Nephron progenitor cell (in vitro differentiated cells): ENCODE data around the gene BROX.
"Not testable (repeated sequence)": the region's sequence is repeated elsewhere in the genome, so short reads cannot be mapped to it uniquely, and the experiment has no call there.

Source experiments
- DNase-seq: peaks from one replicate; pipeline ENCODE4 v3.0.0; 2021
- H3K27ac Mint-ChIP-seq: 2 replicates; pipeline ENCODE4 v1.8.0; 2021; ENCODE audit warnings: mild to moderate bottlenecking, moderate library complexity, mixed read lengths
- H3K27me3 Mint-ChIP-seq: 2 replicates; pipeline ENCODE4 v1.8.0; 2021; ENCODE audit warnings: mild to moderate bottlenecking, low read depth, mixed read lengths; ENCODE audit not compliant: poor library complexity
- H3K36me3 Mint-ChIP-seq: 2 replicates; pipeline ENCODE4 v1.8.0; 2021; ENCODE audit warnings: low read depth, mixed read lengths
- H3K4me1 Mint-ChIP-seq: 2 replicates; pipeline ENCODE4 v1.8.0; 2021; ENCODE audit warnings: mixed read lengths
- H3K4me3 Mint-ChIP-seq: 2 replicates; pipeline ENCODE4 v1.8.0; 2021; ENCODE audit warnings: mild to moderate bottlenecking, moderate library complexity, mixed read lengths
- H3K9me3 Mint-ChIP-seq: 2 replicates; pipeline ENCODE4 v1.8.0; 2021; ENCODE audit warnings: mild to moderate bottlenecking, moderate library complexity, mixed read lengths
- CTCF ChIP-seq: fragments of 200-600 bp; sonication (generic); IDR thresholded peaks from 2 replicates; pipeline ENCODE4 v1.5.0; 2021; ENCODE audit warnings: antibody characterized with exemption

The BROX gene

GRCh38 chr1:222759451-222760035 lies 47.2 kb downstream of the BROX start:
- Mint-ChIP-seq H3K4me1 (peaks cover 19% of the 10 kb centered on the region), H3K9me3 (peaks cover 12% of the 10 kb centered on the region), H3K27me3 (peaks cover 3% of the 10 kb centered on the region), H3K27ac (no peak overlapping the region), H3K4me3 (no peak overlapping the region), H3K36me3 (no peaks in the 10 kb centered on the region)
- no peak for DNase-seq
- no peak for TF ChIP-seq CTCF

- TF ChIP-seq CTCF: no peak
- DNase-seq: no peak
- no peaks in the 10 kb centered on the region for H3K36me3 Mint-ChIP-seq
- H3K9me3 Mint-ChIP-seq: peaks cover 20% of the 10 kb centered on the region
- no peak overlapping the region for H3K4me3 Mint-ChIP-seq
- peaks cover 3% of the 10 kb centered on the region for H3K27me3 Mint-ChIP-seq
- H3K4me1 Mint-ChIP-seq: peaks cover 18% of the 10 kb centered on the region
- no peak overlapping the region for H3K27ac Mint-ChIP-seq
These were observed 48.7 kb downstream of the BROX start for GRCh38 chr1:222761083-222761482.

GRCh38 chr1:222762178-222762577 lies 49.8 kb downstream of the BROX start:
- Mint-ChIP-seq H3K4me1 (peaks cover 18% of the 10 kb centered on the region), H3K9me3 (peaks cover 23% of the 10 kb centered on the region)
- H3K4me3 Mint-ChIP-seq, H3K27ac Mint-ChIP-seq, H3K27me3 Mint-ChIP-seq, DNase-seq, H3K36me3 Mint-ChIP-seq: not testable (repeated sequence)

- no peaks in the 10 kb centered on the region for H3K4me1 Mint-ChIP-seq
- no peak overlapping the region for H3K27ac Mint-ChIP-seq
- DNase-seq: no peak
- peaks cover 3% of the 10 kb centered on the region for H3K27me3 Mint-ChIP-seq
- no peak for TF ChIP-seq CTCF
- no peaks in the 10 kb centered on the region for H3K36me3 Mint-ChIP-seq
- no peak overlapping the region for H3K4me3 Mint-ChIP-seq
- H3K9me3 Mint-ChIP-seq: peaks cover 48% of the 10 kb centered on the region
These were observed 54.8 kb downstream of the BROX start for GRCh38 chr1:222767152-222767571.

- H3K36me3 Mint-ChIP-seq: no peaks in the 10 kb centered on the region
- H3K9me3 Mint-ChIP-seq: peaks cover 46% of the 10 kb centered on the region
- TF ChIP-seq CTCF: no peak
- no peaks in the 10 kb centered on the region for H3K4me1 Mint-ChIP-seq
- H3K27ac Mint-ChIP-seq: no peak overlapping the region
- H3K4me3 Mint-ChIP-seq: no peak overlapping the region
- no peak for DNase-seq
- no peaks in the 10 kb centered on the region for H3K27me3 Mint-ChIP-seq
These were observed 56.2 kb downstream of the BROX start for GRCh38 chr1:222768592-222768991.

GRCh38 chr1:222769181-222769580 lies 56.8 kb downstream of the BROX start:
- no peak for DNase-seq
- H3K4me3 Mint-ChIP-seq: no peak overlapping the region
- H3K9me3 Mint-ChIP-seq: peaks cover 42% of the 10 kb centered on the region
- no peaks in the 10 kb centered on the region for H3K4me1 Mint-ChIP-seq
- TF ChIP-seq CTCF: no peak
- no peak overlapping the region for H3K27ac Mint-ChIP-seq
- H3K36me3 Mint-ChIP-seq: no peaks in the 10 kb centered on the region
- no peaks in the 10 kb centered on the region for H3K27me3 Mint-ChIP-seq
